Naive thymus-derived CD8-positive, alpha-beta T cell (primary cell): Measurements from ENCODE around the gene RDH13. TPM values are rescaled to one million over a fixed set of nuclear protein-coding genes. Genes with fewer than 3 reads are reported as not detected.

Experiments used
- ATAC-seq, 2 donors: fragments of 150-1000 bp; cut with Tn5 transposase in 1 of 2; sonication (Bioruptor Pico), chemical (Tn5 transposase) in 1 of 2; 1 replicate in 1 of 2; 2 replicates in 1 of 2; pipeline ENCODE4 v1.10.0; 2021; ENCODE audit warnings: mild to moderate bottlenecking in 2 of 2, moderate library complexity in 2 of 2
- POLR2A ChIA-PET: fragments of 350-600 bp; sonication (Branson Sonifier 250); formaldehyde crosslinking; loops from one replicate; lab custom pipeline; 2021; ENCODE audit warnings: antibody characterized with exemption; lab: Charles Lee
- DNase-seq, 10 donors: peaks; one replicate each; pipeline versions ENCODE4 v3.0.0 to v3.0.0-alpha.2; 2020 to 2022
- H3K27ac Mint-ChIP-seq, 10 donors: one replicate each; pipeline ENCODE4 v1.8.0; 2020 to 2022; ENCODE audit warnings: mild to moderate bottlenecking in 10 of 10, mixed read lengths in 10 of 10, moderate library complexity in 4 of 10, inconsistent platforms in 1 of 10
- H3K27me3 Mint-ChIP-seq, 5 donors: one replicate each; pipeline ENCODE4 v1.8.0; 2021 to 2022; ENCODE audit warnings: mixed read lengths in 5 of 5
- H3K36me3 Mint-ChIP-seq, 3 donors: one replicate each; pipeline ENCODE4 v1.8.0; 2020 to 2022; ENCODE audit warnings: mixed read lengths in 3 of 3, mild to moderate bottlenecking in 2 of 3, inconsistent platforms in 1 of 3
- H3K4me1 Mint-ChIP-seq, 4 donors: one replicate each; pipeline ENCODE4 v1.8.0; 2021 to 2022; ENCODE audit warnings: mixed read lengths in 4 of 4
- H3K4me3 Mint-ChIP-seq, 10 donors: one replicate each; pipeline ENCODE4 v1.8.0; 2020 to 2022; ENCODE audit warnings: mild to moderate bottlenecking in 10 of 10, mixed read lengths in 10 of 10, moderate library complexity in 6 of 10, inconsistent platforms in 1 of 10
- H3K9me3 Mint-ChIP-seq, 9 donors: one replicate each; pipeline ENCODE4 v1.8.0; 2020 to 2022; ENCODE audit warnings: mixed read lengths in 9 of 9, mild to moderate bottlenecking in 3 of 9, inconsistent platforms in 1 of 9, moderate library complexity in 1 of 9
- polyA plus RNA-seq, 3 donors: library from polyadenylated mRNA; unstranded; fragments of 300-500 nt; fragmentation: Illumina TruSeq; gene quantifications; one replicate each; pipeline ENCODE4 v1.2.3, GENCODE V29; 2021
- total RNA-seq, 8 experiments: library from RNA in 2 of 8; stranded (reverse) in 2 of 8; gene quantifications; one replicate each; pipeline ENCODE4 v1.2.3 and lab custom pipeline; 2021 to 2026

RDH13 gene
- total and polyA plus RNA-seq, 5 experiments from 2014 or later, result 4.3 to 26.1 (median 18.0) TPM

- DNase-seq (peak in 1 of 10 donors; percentile 56), ATAC-seq (no peak)
- POLR2A ChIA-PET, result interaction anchor here (0.6 kb wide), 1 partner anchor 36 kb away, joined by 3 read pairs; the partner anchor contains the start of gene RDH13
- Mint-ChIP-seq H3K9me3 (no peaks in the 10 kb centered on the region), H3K4me1 (no peaks in the 10 kb centered on the region), H3K27me3 (no peaks in the 10 kb centered on the region), H3K27ac (no peak overlapping the region), H3K4me3 (no peak overlapping the region), H3K36me3 (peaks cover 0 to 47% (median 34%) of the 10 kb centered on the region in 3 donors)
Observed at GRCh38 chr19:55098716-55099556, 36.0 kb upstream of the RDH13 start.

GRCh38 chr19:55097864-55098715, 35.1 kb upstream of the RDH13 start:
- H3K27me3 Mint-ChIP-seq, result no peaks in the 10 kb centered on the region
- POLR2A ChIA-PET, result interaction anchor here (0.6 kb wide), 2 partner anchors 35 to 532 kb away, joined by 3 to 4 read pairs; partner anchors contain the start of gene RDH13
- DNase-seq, result peak in 1 of 10 donors; percentile 54
- H3K4me1 Mint-ChIP-seq, result no peaks in the 10 kb centered on the region
- no peak overlapping the region for H3K4me3 Mint-ChIP-seq
- H3K9me3 Mint-ChIP-seq, result no peaks in the 10 kb centered on the region
- no peak for ATAC-seq
- H3K36me3 Mint-ChIP-seq, result peaks cover 0 to 41% (median 29%) of the 10 kb centered on the region in 3 donors
- H3K27ac Mint-ChIP-seq, result no peak overlapping the region

GRCh38 chr19:55096061-55096701, 33.2 kb upstream of the RDH13 start:
- H3K36me3 Mint-ChIP-seq, result peaks cover 0 to 24% (median 17%) of the 10 kb centered on the region in 3 donors
- POLR2A ChIA-PET, result no interaction called here
- H3K9me3 Mint-ChIP-seq, result no peaks in the 10 kb centered on the region
- no peak overlapping the region for H3K4me3 Mint-ChIP-seq
- DNase-seq (peak in 1 of 10 donors; percentile 34), ATAC-seq (no peak)
- H3K4me1 Mint-ChIP-seq, result no peaks in the 10 kb centered on the region
- H3K27me3 Mint-ChIP-seq, result no peaks in the 10 kb centered on the region
- H3K27ac Mint-ChIP-seq, result no peak overlapping the region

GRCh38 chr19:55095260-55096060, 32.5 kb upstream of the RDH13 start:
- H3K4me1 Mint-ChIP-seq, result peaks cover 0 to 1% (median 0%) of the 10 kb centered on the region in 4 donors
- no peaks in the 10 kb centered on the region for H3K27me3 Mint-ChIP-seq
- H3K27ac Mint-ChIP-seq, result no peak overlapping the region
- POLR2A ChIA-PET, result no interaction called here
- ATAC-seq (no peak), DNase-seq (no peak)
- peaks cover 0 to 27% (median 18%) of the 10 kb centered on the region in 3 donors for H3K36me3 Mint-ChIP-seq
- no peak overlapping the region for H3K4me3 Mint-ChIP-seq
- H3K9me3 Mint-ChIP-seq, result no peaks in the 10 kb centered on the region

GRCh38 chr19:55094456-55095259, 31.7 kb upstream of the RDH13 start:
- Mint-ChIP-seq H3K27me3 (peaks cover 2 to 5% (median 3%) of the 10 kb centered on the region in 5 donors), H3K36me3 (peaks cover 0 to 29% (median 14%) of the 10 kb centered on the region in 3 donors), H3K9me3 (no peaks in the 10 kb centered on the region), H3K27ac (no peak overlapping the region), H3K4me1 (peaks cover under 1 to 4% (median 3%) of the 10 kb centered on the region in 4 donors), H3K4me3 (no peak overlapping the region)
- no peak for DNase-seq
- no peak for ATAC-seq
- POLR2A ChIA-PET, result no interaction called here

- peaks cover 15 to 25% (median 18%) of the 10 kb centered on the region in 5 donors for H3K27me3 Mint-ChIP-seq
- H3K36me3 Mint-ChIP-seq, result peaks cover 0 to 35% (median 9%) of the 10 kb centered on the region in 3 donors
- H3K27ac Mint-ChIP-seq, result no peak overlapping the region
- peaks cover 0 to 2% (median 0%) of the 10 kb centered on the region in 9 donors for H3K9me3 Mint-ChIP-seq
- peak in 1 of 10 donors; percentile 32 for DNase-seq
- H3K4me3 Mint-ChIP-seq, result no peak overlapping the region
- H3K4me1 Mint-ChIP-seq, result peaks cover 15 to 23% (median 18%) of the 10 kb centered on the region in 4 donors
- ATAC-seq, result no peak
- POLR2A ChIA-PET, result no interaction called here
Observed at GRCh38 chr19:55092423-55093318, 29.7 kb upstream of the RDH13 start.

- ATAC-seq (no peak), DNase-seq (peak in 1 of 10 donors; percentile 52)
- Mint-ChIP-seq H3K4me3 (no peak overlapping the region), H3K27me3 (peaks cover 19 to 32% (median 23%) of the 10 kb centered on the region in 5 donors), H3K36me3 (peaks cover 0 to 35% (median 9%) of the 10 kb centered on the region in 3 donors), H3K9me3 (peaks cover 0 to 2% (median 0%) of the 10 kb centered on the region in 9 donors), H3K4me1 (peaks cover 20 to 31% (median 24%) of the 10 kb centered on the region in 4 donors), H3K27ac (no peak overlapping the region)
- POLR2A ChIA-PET, result no interaction called here
Observed at GRCh38 chr19:55091955-55092354, 29.0 kb upstream of the RDH13 start.

- POLR2A ChIA-PET, result interaction anchor here (0.7 kb wide), 1 partner anchor 543 kb away, joined by 5 read pairs; no protein-coding TSS in a partner anchor
- H3K9me3 Mint-ChIP-seq, result peaks cover 0 to 2% (median 0%) of the 10 kb centered on the region in 9 donors
- H3K36me3 Mint-ChIP-seq, result peaks cover 0 to 35% (median 9%) of the 10 kb centered on the region in 3 donors
- no peak overlapping the region for H3K27ac Mint-ChIP-seq
- H3K4me1 Mint-ChIP-seq, result peaks cover 20 to 31% (median 25%) of the 10 kb centered on the region in 4 donors
- H3K4me3 Mint-ChIP-seq, result no peak overlapping the region
- ATAC-seq (no peak), DNase-seq (peak in 1 of 10 donors; percentile 60)
- H3K27me3 Mint-ChIP-seq, result peaks cover 19 to 33% (median 23%) of the 10 kb centered on the region in 5 donors
Observed at GRCh38 chr19:55091126-55091910, 28.4 kb upstream of the RDH13 start.

GRCh38 chr19:55090564-55090963, 27.6 kb upstream of the RDH13 start:
- Mint-ChIP-seq H3K27me3 (peaks cover 22 to 38% (median 27%) of the 10 kb centered on the region in 5 donors), H3K9me3 (peaks cover 0 to 2% (median 0%) of the 10 kb centered on the region in 9 donors), H3K4me3 (no peak overlapping the region), H3K27ac (peak overlapping the region in 1 of 10 donors; percentile 37), H3K36me3 (peaks cover 0 to 33% (median 9%) of the 10 kb centered on the region in 3 donors), H3K4me1 (peaks cover 20 to 31% (median 27%) of the 10 kb centered on the region in 4 donors)
- POLR2A ChIA-PET, result interaction anchor here (0.7 kb wide), 1 partner anchor 544 kb away, joined by 5 read pairs; no protein-coding TSS in a partner anchor
- DNase-seq, result peak in 1 of 10 donors; percentile 55
- no peak for ATAC-seq
